OCI-LY7 (cell line): ENCODE data around the gene ABCA12.

Source experiments
- EZH2phosphoT487 ChIP-seq: fragments of 200-600 bp; sonication (generic); IDR thresholded peaks from 2 replicates; pipeline ENCODE4 v1.6.1; 2018; ENCODE audit warnings: low read depth, borderline replicate concordance, mild to moderate bottlenecking, mixed run types, antibody characterized with exemption, low read length, moderate library complexity, mixed read lengths
- TF ChIP-seq, protein P1 (sequence below): fragments of 200-600 bp; sonication (generic); conservative IDR thresholded peaks from 2 replicates; pipeline ENCODE4 v1.5.1; 2014; ENCODE audit warnings: mild to moderate bottlenecking, antibody characterized with exemption, low read length, moderate library complexity, mixed read lengths

DNA sequence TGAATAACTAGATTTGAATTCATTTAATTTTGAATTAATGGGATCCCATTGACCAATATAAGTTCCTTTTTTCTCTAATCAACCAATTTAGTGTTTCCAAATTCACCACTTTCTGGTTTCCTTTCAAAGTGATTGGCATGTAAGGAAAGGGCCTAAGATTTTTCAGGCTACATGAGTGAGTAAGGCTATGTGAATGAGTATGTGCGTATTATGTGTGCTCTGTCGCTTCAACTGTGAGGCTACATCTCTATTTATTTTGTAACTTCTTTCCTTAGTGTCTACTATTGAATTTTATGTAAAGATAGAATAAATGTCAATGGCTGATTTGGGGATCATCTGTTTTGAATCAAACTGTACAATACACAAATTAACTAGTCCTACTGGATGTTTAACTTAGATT lies 110.6 kb downstream of the ABCA12 start:
- TF ChIP-seq, protein P1, sequence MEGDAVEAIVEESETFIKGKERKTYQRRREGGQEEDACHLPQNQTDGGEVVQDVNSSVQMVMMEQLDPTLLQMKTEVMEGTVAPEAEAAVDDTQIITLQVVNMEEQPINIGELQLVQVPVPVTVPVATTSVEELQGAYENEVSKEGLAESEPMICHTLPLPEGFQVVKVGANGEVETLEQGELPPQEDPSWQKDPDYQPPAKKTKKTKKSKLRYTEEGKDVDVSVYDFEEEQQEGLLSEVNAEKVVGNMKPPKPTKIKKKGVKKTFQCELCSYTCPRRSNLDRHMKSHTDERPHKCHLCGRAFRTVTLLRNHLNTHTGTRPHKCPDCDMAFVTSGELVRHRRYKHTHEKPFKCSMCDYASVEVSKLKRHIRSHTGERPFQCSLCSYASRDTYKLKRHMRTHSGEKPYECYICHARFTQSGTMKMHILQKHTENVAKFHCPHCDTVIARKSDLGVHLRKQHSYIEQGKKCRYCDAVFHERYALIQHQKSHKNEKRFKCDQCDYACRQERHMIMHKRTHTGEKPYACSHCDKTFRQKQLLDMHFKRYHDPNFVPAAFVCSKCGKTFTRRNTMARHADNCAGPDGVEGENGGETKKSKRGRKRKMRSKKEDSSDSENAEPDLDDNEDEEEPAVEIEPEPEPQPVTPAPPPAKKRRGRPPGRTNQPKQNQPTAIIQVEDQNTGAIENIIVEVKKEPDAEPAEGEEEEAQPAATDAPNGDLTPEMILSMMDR, result no peak
- no peak for TF ChIP-seq EZH2phosphoT487
